ENCODE measurements around the gene IPO4.

GRCh38 chr14:24185741-24186140 is 2.9 kb downstream of the IPO4 start:
- TF ChIP-seq POLR2A (IDR thresholded peaks at IDR 0.05) (no peak), CTCF (IDR thresholded peaks at IDR 0.05) (no peak)

Data from right lobe of liver (tissue), 4 donors.